GM19193 (cell line): ENCODE results near the gene PTPRR.

Experiments
- POLR2A ChIP-seq: IDR thresholded peaks from 4 replicates; pipeline ENCODE4 v1.6.1; 2011; ENCODE audit not compliant: insufficient read depth, insufficient read length; ENCODE audit errors: extremely low read depth

Gene PTPRR

DNA sequence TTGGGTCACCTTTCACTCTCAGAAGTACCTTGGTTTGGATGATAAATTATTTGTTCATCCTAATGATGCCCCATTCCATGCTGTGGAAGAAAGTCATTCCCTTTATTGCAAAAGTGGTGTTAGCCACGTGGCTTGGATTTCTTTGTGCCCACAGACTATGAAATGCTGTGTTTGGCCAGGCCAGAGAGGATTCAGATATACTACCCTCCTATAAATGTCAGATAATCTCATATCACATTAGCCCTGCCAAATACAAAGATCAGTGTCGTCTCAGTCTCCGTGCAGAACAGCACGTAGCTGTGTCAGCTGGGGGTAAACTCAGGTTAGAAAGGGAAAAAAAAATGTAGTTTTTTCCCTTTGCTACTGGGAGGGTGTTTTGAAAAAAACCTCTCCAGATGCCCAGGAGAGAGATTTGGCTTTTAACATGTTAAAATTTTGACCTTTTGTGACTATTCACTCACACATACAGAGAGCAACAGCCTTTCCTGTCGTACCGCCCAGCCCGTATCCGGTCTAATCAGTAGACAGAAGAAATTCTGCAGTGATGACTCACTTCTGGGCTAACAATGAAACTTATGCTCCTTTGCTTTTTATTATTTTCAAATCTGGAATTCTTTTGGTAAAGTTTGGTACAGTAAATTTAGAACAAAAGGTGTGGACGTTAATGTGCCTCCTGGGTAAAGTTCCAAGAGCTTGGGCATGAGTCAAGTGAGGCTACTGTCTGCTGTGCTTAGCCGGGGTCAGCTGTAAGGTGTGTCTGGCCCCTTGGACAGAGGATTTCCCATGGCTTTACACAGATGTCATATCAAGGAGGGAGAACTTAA lies 274.8 kb downstream of the PTPRR start:
- no peak for TF ChIP-seq POLR2A

DNA sequence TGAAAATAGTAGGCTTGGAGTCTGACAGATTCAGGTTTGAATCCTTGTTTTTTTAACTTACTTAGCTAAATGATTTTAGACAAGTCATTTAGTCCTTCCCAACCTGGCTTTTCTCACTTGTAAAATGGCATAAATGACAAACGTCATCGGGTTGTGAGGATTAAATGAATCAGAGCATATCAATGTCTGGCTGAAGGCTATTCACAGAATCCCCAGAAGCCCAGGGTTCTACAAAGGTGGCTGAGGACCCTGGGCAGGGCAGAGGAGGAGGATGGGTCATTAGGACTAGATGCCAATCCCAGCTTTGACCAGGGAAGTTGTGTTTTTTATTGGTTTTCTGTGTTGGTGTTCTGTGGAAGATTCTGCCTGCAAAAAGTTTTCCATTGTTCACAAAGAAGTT lies 275.7 kb downstream of the PTPRR start:
- TF ChIP-seq POLR2A: no peak

- TF ChIP-seq POLR2A: no peak
Observed at GRCh38 chr12:70643939-70644338, 276.6 kb downstream of the PTPRR start.

DNA sequence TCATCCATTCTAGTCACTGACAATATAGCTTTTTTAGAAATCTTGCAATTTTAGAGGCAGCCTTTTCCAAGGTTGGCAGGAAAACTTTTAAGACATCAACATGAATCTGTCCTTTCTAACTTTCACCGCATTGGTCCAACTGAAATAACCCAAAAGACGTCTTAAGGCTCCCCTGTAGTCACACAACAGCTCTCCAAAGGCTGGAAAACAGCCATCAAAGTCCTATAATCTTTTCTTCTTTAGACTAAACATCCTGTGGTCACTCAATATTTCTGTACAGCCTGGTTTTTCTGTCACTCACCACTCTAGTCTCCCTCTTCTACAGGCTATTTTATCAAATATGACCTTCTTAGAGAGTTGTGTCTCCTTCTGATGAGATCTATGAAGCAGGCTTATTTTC lies 278.8 kb downstream of the PTPRR start:
- TF ChIP-seq POLR2A: no peak

- TF ChIP-seq POLR2A: no peak
Observed at GRCh38 chr12:70640901-70641300, 279.6 kb downstream of the PTPRR start.

GRCh38 chr12:70639535-70639934 lies 281.0 kb downstream of the PTPRR start:
- no peak for TF ChIP-seq POLR2A

- TF ChIP-seq POLR2A: no peak
Observed at GRCh38 chr12:70638639-70639360, 281.7 kb downstream of the PTPRR start.

DNA sequence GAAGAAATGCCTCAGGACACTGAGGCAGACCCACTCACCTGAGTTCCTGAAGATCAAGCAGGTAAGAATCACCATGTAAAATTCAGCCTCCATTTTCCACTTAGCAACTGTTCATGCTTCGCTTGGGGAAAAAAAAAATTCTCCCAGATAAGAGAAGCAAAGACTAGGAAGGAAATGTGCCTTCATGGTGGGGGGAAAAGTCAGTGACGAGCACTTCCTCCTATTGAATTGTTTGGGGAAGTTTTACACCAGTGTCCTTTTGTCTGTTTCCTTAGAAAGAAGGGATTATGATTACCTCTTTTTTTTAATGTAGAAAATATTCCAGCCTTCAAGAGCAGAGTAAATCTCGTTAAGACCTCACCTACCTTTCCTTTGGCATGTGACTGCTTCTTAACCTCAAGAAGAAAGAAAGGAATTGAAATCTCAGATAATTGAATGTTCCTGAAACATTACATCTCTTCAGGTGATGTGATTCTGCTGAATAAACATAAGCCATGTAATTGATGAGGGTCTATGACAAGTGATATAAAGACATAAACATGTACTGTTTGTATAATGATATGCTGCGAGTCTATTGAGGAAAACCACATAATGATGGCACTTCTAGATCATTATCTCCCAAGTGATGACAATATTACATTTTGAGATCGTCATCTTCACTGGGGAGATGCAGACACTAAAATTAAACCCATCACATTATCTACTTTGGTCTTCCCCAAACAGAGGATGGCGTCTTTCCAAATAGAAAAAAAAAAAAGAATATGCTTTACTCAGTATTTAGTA lies 283.0 kb downstream of the PTPRR start, which contains the start of gene PTPRB:
PTPRB (minus strand) TSS at position 127 of the 783 bp plus-strand sequence; CDS start at position 93, 34 bp downstream.
- TF ChIP-seq POLR2A: no peak

- TF ChIP-seq POLR2A: no peak
Observed at GRCh38 chr12:70635755-70636154, 284.8 kb downstream of the PTPRR start.

- no peak for TF ChIP-seq POLR2A
Observed at GRCh38 chr12:70628701-70629480, 291.6 kb downstream of the PTPRR start.

GRCh38 chr12:70627677-70628076 lies 292.9 kb downstream of the PTPRR start:
- no peak for TF ChIP-seq POLR2A

GRCh38 chr12:70626180-70626579 lies 294.4 kb downstream of the PTPRR start:
- no peak for TF ChIP-seq POLR2A

DNA sequence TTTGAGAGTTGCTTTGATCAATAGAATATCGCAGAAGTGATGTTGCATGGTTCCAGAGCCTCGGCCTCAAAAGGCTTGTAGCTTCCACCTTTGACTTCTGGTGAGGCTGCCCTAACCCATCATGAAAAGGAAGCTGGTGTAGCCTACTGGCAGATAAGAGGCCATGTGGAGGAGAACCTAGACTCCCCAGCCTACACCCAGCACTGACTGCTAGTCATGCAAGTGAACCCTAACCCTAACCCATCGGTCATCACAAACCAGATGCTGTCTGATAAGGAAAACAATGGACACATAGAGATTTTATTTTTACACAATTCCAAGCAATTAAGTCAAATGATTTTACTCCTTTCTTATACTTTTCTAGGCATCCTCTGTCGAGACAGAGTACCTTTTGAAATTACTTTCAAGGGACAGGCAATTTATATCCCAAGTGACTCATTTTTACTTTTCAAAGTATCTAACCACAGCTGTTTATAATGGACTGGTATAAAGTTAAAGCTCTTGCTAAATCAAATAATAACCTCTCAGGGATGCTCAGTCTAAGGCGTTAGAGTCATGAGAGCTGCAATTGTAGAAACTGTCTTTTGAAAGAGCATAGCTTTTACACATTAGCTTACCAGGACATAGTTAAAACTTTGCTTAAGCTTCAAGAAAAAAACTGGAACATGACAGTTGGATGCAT lies 300.9 kb downstream of the PTPRR start:
- no peak for TF ChIP-seq POLR2A

- no peak for TF ChIP-seq POLR2A
Observed at GRCh38 chr12:70618371-70618770, 302.2 kb downstream of the PTPRR start.
